ENCODE data around the gene GALNT2. TPM values are rescaled to one million over a fixed set of nuclear protein-coding genes. Genes with fewer than 3 reads are reported as not detected.

Gene GALNT2
- total and polyA plus RNA-seq, 2 of the 13 experiments (the other 11 are each of a cell fraction or from before 2014, with no cell fraction given) = 39.3 to 39.6 TPM

DNA sequence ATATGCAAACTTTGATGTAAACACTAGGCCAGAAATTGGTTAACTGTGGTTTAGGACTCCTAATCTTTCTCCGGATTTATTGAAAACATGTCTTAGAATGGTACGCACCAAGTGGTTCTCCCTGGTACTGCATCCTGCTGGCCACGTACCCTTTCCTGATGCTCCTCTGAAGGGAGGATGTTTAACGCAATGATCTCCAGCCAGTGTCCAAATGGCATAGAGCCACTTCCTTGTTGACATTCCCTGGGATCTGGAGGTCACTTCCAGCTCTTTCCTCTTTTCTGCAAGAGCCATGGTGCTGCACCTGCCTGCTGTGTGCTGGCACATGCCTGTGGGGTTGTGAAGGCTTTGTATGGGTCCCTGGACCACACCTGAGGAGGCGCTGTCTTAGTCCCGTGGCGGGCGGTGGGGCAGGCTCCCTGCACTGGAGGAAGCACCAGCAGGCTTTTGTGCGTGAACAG lies 53.9 kb downstream of the GALNT2 start (continued):
- no peak for TF ChIP-seq SMAD9 (CRISPR knock-in tag; IDR thresholded peaks at IDR 0.05)
- no peak for TF ChIP-seq ZNF33B (CRISPR knock-in tag; IDR thresholded peaks at IDR 0.05)
- TF ChIP-seq TEAD3 (CRISPR knock-in tag; optimal IDR thresholded peaks at IDR 0.05; ENCODE audit: borderline replicate concordance) = peak; percentile 77
- TF ChIP-seq AHR (CRISPR knock-in tag; IDR thresholded peaks at IDR 0.05) = no peak
- no peak for TF ChIP-seq ZSCAN21 (CRISPR knock-in tag; IDR thresholded peaks at IDR 0.05; ENCODE audit: borderline replicate concordance)
- TF ChIP-seq, protein P1, sequence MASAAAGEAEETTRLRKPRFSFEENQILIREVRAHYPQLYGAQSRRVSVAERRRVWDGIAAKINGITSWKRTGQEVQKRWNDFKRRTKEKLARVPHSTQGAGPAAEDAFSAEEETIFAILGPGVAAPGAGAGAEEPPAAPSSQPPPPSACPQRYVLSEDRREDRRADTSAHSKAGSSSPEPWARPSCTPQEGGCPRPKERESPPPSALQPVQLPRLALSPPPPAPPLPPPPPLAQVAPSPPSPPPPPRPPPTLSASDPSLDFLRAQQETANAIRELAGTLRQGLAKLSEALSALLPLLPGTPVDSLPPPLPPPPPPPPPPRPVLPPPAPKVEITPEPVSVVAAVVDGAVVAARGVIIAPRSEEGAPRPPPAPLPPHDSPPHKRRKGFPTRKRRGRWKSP (CRISPR knock-in tag; IDR thresholded peaks at IDR 0.05) = no peak
- TF ChIP-seq ZNF776 (CRISPR knock-in tag; IDR thresholded peaks at IDR 0.05) = no peak
- TF ChIP-seq NRL (CRISPR knock-in tag; IDR thresholded peaks at IDR 0.05; ENCODE audit: borderline replicate concordance) = no peak
- TF ChIP-seq FOXO1 (CRISPR knock-in tag; IDR thresholded peaks at IDR 0.05) = peak; percentile 61
- TF ChIP-seq ZNF660 (CRISPR knock-in tag; IDR thresholded peaks at IDR 0.05; ENCODE audit: borderline replicate concordance, low read depth) = no peak
- no peak for TF ChIP-seq ZNF576 (CRISPR knock-in tag; IDR thresholded peaks at IDR 0.05)
- TF ChIP-seq SKI (IDR thresholded peaks at IDR 0.05; ENCODE audit: partially characterized antibody) = no peak
- no peak for TF ChIP-seq NR1H2 (CRISPR knock-in tag; IDR thresholded peaks at IDR 0.05; ENCODE audit: borderline replicate concordance, low read depth)
- TF ChIP-seq, protein P2, sequence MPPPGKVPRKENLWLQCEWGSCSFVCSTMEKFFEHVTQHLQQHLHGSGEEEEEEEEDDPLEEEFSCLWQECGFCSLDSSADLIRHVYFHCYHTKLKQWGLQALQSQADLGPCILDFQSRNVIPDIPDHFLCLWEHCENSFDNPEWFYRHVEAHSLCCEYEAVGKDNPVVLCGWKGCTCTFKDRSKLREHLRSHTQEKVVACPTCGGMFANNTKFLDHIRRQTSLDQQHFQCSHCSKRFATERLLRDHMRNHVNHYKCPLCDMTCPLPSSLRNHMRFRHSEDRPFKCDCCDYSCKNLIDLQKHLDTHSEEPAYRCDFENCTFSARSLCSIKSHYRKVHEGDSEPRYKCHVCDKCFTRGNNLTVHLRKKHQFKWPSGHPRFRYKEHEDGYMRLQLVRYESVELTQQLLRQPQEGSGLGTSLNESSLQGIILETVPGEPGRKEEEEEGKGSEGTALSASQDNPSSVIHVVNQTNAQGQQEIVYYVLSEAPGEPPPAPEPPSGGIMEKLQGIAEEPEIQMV (CRISPR knock-in tag; IDR thresholded peaks at IDR 0.05; ENCODE audit: low read depth) = no peak
- no peak for TF ChIP-seq ATM (IDR thresholded peaks at IDR 0.05; ENCODE audit: borderline replicate concordance)
- TF ChIP-seq RXRA (CRISPR knock-in tag; IDR thresholded peaks at IDR 0.05) = peak; percentile 24; the same call in 1 of the 2 replicates
- TF ChIP-seq ZNF724P (CRISPR knock-in tag; IDR thresholded peaks at IDR 0.05; ENCODE audit: borderline replicate concordance) = no peak
- no peak for TF ChIP-seq ZNF547 (CRISPR knock-in tag; IDR thresholded peaks at IDR 0.05)
- no peak for TF ChIP-seq CENPX (CRISPR knock-in tag; IDR thresholded peaks at IDR 0.05)
- TF ChIP-seq, protein P3, sequence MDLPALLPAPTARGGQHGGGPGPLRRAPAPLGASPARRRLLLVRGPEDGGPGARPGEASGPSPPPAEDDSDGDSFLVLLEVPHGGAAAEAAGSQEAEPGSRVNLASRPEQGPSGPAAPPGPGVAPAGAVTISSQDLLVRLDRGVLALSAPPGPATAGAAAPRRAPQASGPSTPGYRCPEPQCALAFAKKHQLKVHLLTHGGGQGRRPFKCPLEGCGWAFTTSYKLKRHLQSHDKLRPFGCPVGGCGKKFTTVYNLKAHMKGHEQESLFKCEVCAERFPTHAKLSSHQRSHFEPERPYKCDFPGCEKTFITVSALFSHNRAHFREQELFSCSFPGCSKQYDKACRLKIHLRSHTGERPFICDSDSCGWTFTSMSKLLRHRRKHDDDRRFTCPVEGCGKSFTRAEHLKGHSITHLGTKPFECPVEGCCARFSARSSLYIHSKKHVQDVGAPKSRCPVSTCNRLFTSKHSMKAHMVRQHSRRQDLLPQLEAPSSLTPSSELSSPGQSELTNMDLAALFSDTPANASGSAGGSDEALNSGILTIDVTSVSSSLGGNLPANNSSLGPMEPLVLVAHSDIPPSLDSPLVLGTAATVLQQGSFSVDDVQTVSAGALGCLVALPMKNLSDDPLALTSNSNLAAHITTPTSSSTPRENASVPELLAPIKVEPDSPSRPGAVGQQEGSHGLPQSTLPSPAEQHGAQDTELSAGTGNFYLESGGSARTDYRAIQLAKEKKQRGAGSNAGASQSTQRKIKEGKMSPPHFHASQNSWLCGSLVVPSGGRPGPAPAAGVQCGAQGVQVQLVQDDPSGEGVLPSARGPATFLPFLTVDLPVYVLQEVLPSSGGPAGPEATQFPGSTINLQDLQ (CRISPR knock-in tag; IDR thresholded peaks at IDR 0.05) = no peak
- no peak for TF ChIP-seq YY1 (IDR thresholded peaks at IDR 0.05; ENCODE audit: insufficient read depth, insufficient replicate concordance, low read depth, low read length)
- TF ChIP-seq HNRNPK (IDR thresholded peaks at IDR 0.05; ENCODE audit: low read depth, low read length, poor library complexity, severe bottlenecking) = no peak
- no peak for TF ChIP-seq JARID2 (CRISPR knock-in tag; IDR thresholded peaks at IDR 0.05; ENCODE audit: insufficient replicate concordance)
- no peak for TF ChIP-seq TFDP1 (CRISPR knock-in tag; IDR thresholded peaks at IDR 0.05; ENCODE audit: borderline replicate concordance)
- TF ChIP-seq NFKB2 (CRISPR knock-in tag; IDR thresholded peaks at IDR 0.05; ENCODE audit: borderline replicate concordance) = no peak

Measured in HepG2 (cell line).